IMR-90 (cell line): Measurements from ENCODE around the gene SMAP1.
"Not testable (repeated sequence)": the region's sequence is repeated elsewhere in the genome, so short reads cannot be mapped to it uniquely, and the experiment has no call there.

ENCODE experiments used
- CEBPB ChIP-seq: IDR thresholded peaks from 2 replicates; pipeline ENCODE4 v1.6.1; 2012; ENCODE audit warnings: low read depth, low read length, improper control_type of control experiment
- CHD1 ChIP-seq: IDR thresholded peaks from 2 replicates; pipeline ENCODE4 v1.6.1; 2012; ENCODE audit warnings: low read depth, low read length, improper control_type of control experiment
- FOS ChIP-seq: fragments of 150-350 bp; IDR thresholded peaks from 2 replicates; pipeline ENCODE4 v1.6.1; 2016; ENCODE audit warnings: low read depth, low read length
- MAZ ChIP-seq: IDR thresholded peaks from 2 replicates; pipeline ENCODE4 v1.6.1; 2012; ENCODE audit warnings: low read depth, mild to moderate bottlenecking, low read length, improper control_type of control experiment, moderate library complexity, borderline replicate concordance
- MXI1 ChIP-seq: IDR thresholded peaks from 2 replicates; pipeline ENCODE4 v1.6.1; 2012; ENCODE audit warnings: low read depth, mild to moderate bottlenecking, low read length, moderate library complexity, borderline replicate concordance
- POLR2A ChIP-seq: IDR thresholded peaks from 2 replicates; pipeline ENCODE4 v1.6.1; 2012; ENCODE audit warnings: mild to moderate bottlenecking, low read depth, low read length
- RAD21 ChIP-seq: IDR thresholded peaks from 2 replicates; pipeline ENCODE4 v1.6.1; 2012; ENCODE audit warnings: low read length, improper control_type of control experiment
- RFX5 ChIP-seq: IDR thresholded peaks from 2 replicates; pipeline ENCODE4 v1.8.0; 2012; ENCODE audit warnings: low read depth, mild to moderate bottlenecking, low read length, moderate library complexity
- SMC3 ChIP-seq: fragments of 150-350 bp; IDR thresholded peaks from 2 replicates; pipeline ENCODE4 v1.6.1; 2016; ENCODE audit warnings: low read depth, mild to moderate bottlenecking, antibody characterized with exemption, low read length, moderate library complexity
- TF ChIP-seq, protein P1 (sequence below): conservative IDR thresholded peaks from 2 replicates; pipeline ENCODE4 v1.5.1; 2012; ENCODE audit warnings: mild to moderate bottlenecking, low read depth, low read length, improper control_type of control experiment
- TF ChIP-seq, protein P2 (sequence below): fragments of 150-350 bp; IDR thresholded peaks from 2 replicates; pipeline ENCODE4 v1.6.1; 2017; ENCODE audit warnings: mild to moderate bottlenecking, antibody characterized with exemption, low read length, low read depth
- TF ChIP-seq, protein P3 (sequence below): fragments of 150-350 bp; IDR thresholded peaks from 2 replicates; pipeline ENCODE4 v1.6.1; 2016; ENCODE audit warnings: low read depth, mild to moderate bottlenecking, low read length, moderate library complexity, borderline replicate concordance

DNA sequence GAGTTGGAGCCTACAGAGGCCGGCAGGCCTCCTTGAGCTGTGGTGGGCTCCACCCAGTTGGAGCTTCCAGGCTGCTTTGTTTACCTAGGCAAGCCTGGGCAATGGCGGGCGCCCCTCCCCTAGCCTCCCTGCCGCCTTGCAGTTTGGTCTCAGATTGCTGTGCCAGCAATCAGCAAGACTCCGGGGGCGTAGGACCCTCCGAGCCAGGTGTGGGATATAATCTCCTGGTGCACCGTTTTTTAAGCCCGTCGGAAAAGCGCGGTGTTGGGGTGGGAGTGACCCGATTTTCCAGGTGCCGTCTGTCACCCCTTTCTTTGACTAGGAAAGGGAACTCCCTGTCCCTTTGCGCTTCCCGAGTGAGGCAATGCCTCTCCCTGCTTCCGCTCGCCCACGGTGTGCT lies 103.7 kb downstream of the SMAP1 start:
- TF ChIP-seq, protein P1, sequence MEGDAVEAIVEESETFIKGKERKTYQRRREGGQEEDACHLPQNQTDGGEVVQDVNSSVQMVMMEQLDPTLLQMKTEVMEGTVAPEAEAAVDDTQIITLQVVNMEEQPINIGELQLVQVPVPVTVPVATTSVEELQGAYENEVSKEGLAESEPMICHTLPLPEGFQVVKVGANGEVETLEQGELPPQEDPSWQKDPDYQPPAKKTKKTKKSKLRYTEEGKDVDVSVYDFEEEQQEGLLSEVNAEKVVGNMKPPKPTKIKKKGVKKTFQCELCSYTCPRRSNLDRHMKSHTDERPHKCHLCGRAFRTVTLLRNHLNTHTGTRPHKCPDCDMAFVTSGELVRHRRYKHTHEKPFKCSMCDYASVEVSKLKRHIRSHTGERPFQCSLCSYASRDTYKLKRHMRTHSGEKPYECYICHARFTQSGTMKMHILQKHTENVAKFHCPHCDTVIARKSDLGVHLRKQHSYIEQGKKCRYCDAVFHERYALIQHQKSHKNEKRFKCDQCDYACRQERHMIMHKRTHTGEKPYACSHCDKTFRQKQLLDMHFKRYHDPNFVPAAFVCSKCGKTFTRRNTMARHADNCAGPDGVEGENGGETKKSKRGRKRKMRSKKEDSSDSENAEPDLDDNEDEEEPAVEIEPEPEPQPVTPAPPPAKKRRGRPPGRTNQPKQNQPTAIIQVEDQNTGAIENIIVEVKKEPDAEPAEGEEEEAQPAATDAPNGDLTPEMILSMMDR, result not testable (repeated sequence)
- TF ChIP-seq CEBPB, MAZ, POLR2A, MXI1, SMC3, RAD21, FOS, RFX5, CHD1: not testable (repeated sequence)
- TF ChIP-seq, protein P2, sequence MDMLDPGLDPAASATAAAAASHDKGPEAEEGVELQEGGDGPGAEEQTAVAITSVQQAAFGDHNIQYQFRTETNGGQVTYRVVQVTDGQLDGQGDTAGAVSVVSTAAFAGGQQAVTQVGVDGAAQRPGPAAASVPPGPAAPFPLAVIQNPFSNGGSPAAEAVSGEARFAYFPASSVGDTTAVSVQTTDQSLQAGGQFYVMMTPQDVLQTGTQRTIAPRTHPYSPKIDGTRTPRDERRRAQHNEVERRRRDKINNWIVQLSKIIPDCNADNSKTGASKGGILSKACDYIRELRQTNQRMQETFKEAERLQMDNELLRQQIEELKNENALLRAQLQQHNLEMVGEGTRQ, result not testable (repeated sequence)
- TF ChIP-seq, protein P3, sequence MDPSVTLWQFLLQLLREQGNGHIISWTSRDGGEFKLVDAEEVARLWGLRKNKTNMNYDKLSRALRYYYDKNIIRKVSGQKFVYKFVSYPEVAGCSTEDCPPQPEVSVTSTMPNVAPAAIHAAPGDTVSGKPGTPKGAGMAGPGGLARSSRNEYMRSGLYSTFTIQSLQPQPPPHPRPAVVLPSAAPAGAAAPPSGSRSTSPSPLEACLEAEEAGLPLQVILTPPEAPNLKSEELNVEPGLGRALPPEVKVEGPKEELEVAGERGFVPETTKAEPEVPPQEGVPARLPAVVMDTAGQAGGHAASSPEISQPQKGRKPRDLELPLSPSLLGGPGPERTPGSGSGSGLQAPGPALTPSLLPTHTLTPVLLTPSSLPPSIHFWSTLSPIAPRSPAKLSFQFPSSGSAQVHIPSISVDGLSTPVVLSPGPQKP, result not testable (repeated sequence)
